ENCODE results near the gene TRABD2A. TPM values are rescaled to one million over a fixed set of nuclear protein-coding genes. Genes with fewer than 3 reads are reported as not detected.

The TRABD2A gene
- total and polyA plus RNA-seq, 2 of the 13 experiments (the other 11 are each of a cell fraction or from before 2014, with no cell fraction given) = 0.15 TPM; not detected in 1

GRCh38 chr2:84858937-84859336, 21.9 kb downstream of the TRABD2A start:
- DNase-seq (ENCODE audit: low spot score) = no peak
- Histone ChIP-seq H3K79me2 (ENCODE audit: insufficient read depth, low read length) (no peaks in the 10 kb centered on the region), H3K4me3 (replicated peaks in 1 of 3; ENCODE audit: insufficient read depth in 1 of 3, low read depth in 2 of 3, low read length in 3 of 3) (no peak overlapping the region), H3K27ac (ENCODE audit: extremely low read length, insufficient read depth, low read length) (no peak overlapping the region), H3K9me3 (ENCODE audit: low read length) (no peaks in the 10 kb centered on the region), H3K36me3 (replicated peaks in 1 of 2; ENCODE audit: control insufficient read depth in 1 of 2, insufficient read depth in 2 of 2, low read length in 2 of 2) (no peaks in the 10 kb centered on the region), H4K20me1 (ENCODE audit: insufficient read depth, low read length) (no peaks in the 10 kb centered on the region), H2AFZ (ENCODE audit: low read length) (no peak overlapping the region), H3K9ac (ENCODE audit: insufficient read depth, low read depth, low read length) (no peak overlapping the region), H3K4me2 (ENCODE audit: low read depth, low read length) (no peak overlapping the region), H3K27me3 (ENCODE audit: control insufficient read depth in 1 of 2, insufficient read depth in 2 of 2, low read length in 2 of 2) (peaks cover 0 to 26% of the 10 kb centered on the region in 2 experiments; a peak in 3 of 5 replicates), H3K4me1 (ENCODE audit: insufficient read depth, low read length) (no peaks in the 10 kb centered on the region)
- in situ Hi-C loops (cut with HindIII; ENCODE audit: extremely low pct_ligation_motif_present, low pct_unique_long_range_greater_than_20kb) (no loop called here), intact Hi-C loops (cut with micrococcal nuclease; ENCODE audit: unreplicated experiment) (no loop called here)
- ATAC-seq = no peak
- FAIRE-seq = no peak
- TF ChIP-seq ATF7-NPFF (CRISPR knock-in tag; IDR thresholded peaks at IDR 0.05; ENCODE audit: low read depth) (no peak), ZNF569 (CRISPR knock-in tag; IDR thresholded peaks at IDR 0.05; ENCODE audit: borderline replicate concordance) (no peak), FOXA1 (IDR thresholded peaks at IDR 0.05) (no peak), FOXA1 (CRISPR knock-in tag; IDR thresholded peaks at IDR 0.05) (no peak), DMAP1 (CRISPR knock-in tag; IDR thresholded peaks at IDR 0.05) (no peak), JARID2 (CRISPR knock-in tag; IDR thresholded peaks at IDR 0.05; ENCODE audit: insufficient replicate concordance) (no peak), ZNF672 (CRISPR knock-in tag; IDR thresholded peaks at IDR 0.05) (no peak), ARID4A (CRISPR knock-in tag; IDR thresholded peaks at IDR 0.05; ENCODE audit: borderline replicate concordance) (no peak)
- ChIA-PET CTCF (ENCODE audit: low intra/inter-chr PET ratio, low total read pairs) (no interaction called here), POLR2A (no interaction called here)
- BruUV-seq (replicated peaks) = no TSS peak
- WGBS (ENCODE audit: low lambda C conversion rate) = 7% methylated on average over 3 of the region's 3 CpGs
